Heart right ventricle (tissue), 16 donors: ENCODE results near the gene PXDN. TPM values are rescaled to one million over a fixed set of nuclear protein-coding genes. Genes with fewer than 3 reads are reported as not detected.
A peak's percentile ranks its signal among the peaks of the same experiment; 100 is the strongest.

Experiments
- ATAC-seq, 8 donors: fragments of 200-7000 bp; cut with Tn5 transposase; one replicate each; pipeline ENCODE4 v1.9.1; 2020; ENCODE audit warnings: mild to moderate bottlenecking in 8 of 8, moderate library complexity in 8 of 8, moderate number of reproducible peaks in 1 of 8
- DNase-seq, 2 donors: peaks; one replicate each; pipeline ENCODE4 v3.0.0-alpha.2; 2020
- H3K27ac ChIP-seq, 10 donors: fragments of 200-600 bp; sonication (generic) in 2 of 10; one replicate each; pipeline versions ENCODE4 v1.5.0 to v1.8.0; 2020 to 2022; ENCODE audit warnings: mild to moderate bottlenecking in 3 of 10
- H3K27me3 ChIP-seq, 7 donors: fragments of 200-600 bp; one replicate each; pipeline ENCODE4 v1.8.0; 2021 to 2022; ENCODE audit warnings: mild to moderate bottlenecking in 2 of 7
- H3K36me3 ChIP-seq, 9 donors: fragments of 200-600 bp; sonication (generic) in 1 of 9; one replicate each; pipeline versions ENCODE4 v1.5.0 to v1.8.0; 2020 to 2022; ENCODE audit warnings: mild to moderate bottlenecking in 2 of 9
- H3K4me1 ChIP-seq, 9 donors: fragments of 200-600 bp; sonication (generic) in 1 of 9; one replicate each; pipeline versions ENCODE4 v1.5.0 to v1.8.0; 2020 to 2022; ENCODE audit warnings: mild to moderate bottlenecking in 4 of 9
- H3K4me3 ChIP-seq, 10 donors: fragments of 200-600 bp; sonication (generic) in 2 of 10; one replicate each; pipeline versions ENCODE4 v1.5.0 to v1.8.0; 2020 to 2022; ENCODE audit warnings: mild to moderate bottlenecking in 7 of 10, moderate library complexity in 2 of 10
- H3K9me3 ChIP-seq, 11 donors: fragments of 200-600 bp in 10 of 11; sonication (generic) in 2 of 11; one replicate each; pipeline versions ENCODE4 v1.5.0 to v1.8.0; 2013 to 2022; ENCODE audit warnings: mild to moderate bottlenecking in 2 of 11, control low read depth in 1 of 11, moderate library complexity in 1 of 11
- CTCF ChIP-seq, 9 donors: fragments of 200-600 bp; sonication (generic) in 2 of 9; IDR thresholded peaks; one replicate each; pipeline versions ENCODE4 v1.5.0 to v1.8.0; 2021 to 2022; ENCODE audit warnings: antibody characterized with exemption in 9 of 9, mild to moderate bottlenecking in 5 of 9, moderate library complexity in 1 of 9
- WGBS, 2 donors: extraction: QIAGEN DNeasy Blood & Tissue Kit; methylation state at CpG; one replicate each; pipeline ENCODE4 v1.1.7; 2013; ENCODE audit warnings: inconsistent platforms in 1 of 2; 5-methylcytosine and 5-hydroxymethylcytosine counted together
- intact Hi-C, 10 donors: fragments of 100-400 bp; cut with DNase I; formaldehyde crosslinking; loops; one replicate each; pipeline versions ENCODE4 v1.11.1 to v1.14.2; 2022
- polyA plus RNA-seq, 2 donors: library from polyadenylated mRNA; stranded (reverse); fragments of 200-250 nt; gene quantifications; one replicate each; pipeline ENCODE4 v1.2.3, GENCODE V29; 2013
- total RNA-seq, 10 donors: library from RNA; stranded (reverse); fragmentation: NEBNext Ultra II Directional in 3 of 10; extraction: Animal tissue kit (Norgen Biotek cat#: 25700) in 3 of 10; gene quantifications; one replicate each; pipeline versions ENCODE4 v1.2.1 to v1.2.4, GENCODE V29; 2021 to 2023
- donor health status: Arrhythmogenic right ventricular cardiomyopathy.
- donor health status: ischemic (EF 13 %, LVEDD 7.1; RV severe dilation, severe dysfunction).
- donor health status: healthy with polysubstance abuse.
- donor health status: DM: no; HTN: yes; CAD: no.
- donor health status: DM: no; HTN: no; CAD: no.
- donor health status: ischemic (EF 25% LVEDD 6.9; RV normal size, moderate dysfunction).
- donor health status: ischemic (EF 25% LVEDD 5.7; RV mildly dilated, moderate dysfunction).
- donor health status: healthy.
- donor health status: DM: yes; HTN: yes; CAD: no.
- donor health status: Ischemic cardiomyopathy.
- donor health status: ischemic (EF 35%, LVEDD 5.7; RV mildly dilated, moderate dysfunction).
- donor health status: nonischemic (EF 11% LVEDD 7.7; RV severe dilation, severe dysfunction).
- donor health status: DM: yes; HTN: yes; CAD: no.
- donor health status: PGD.
- donor health status: ischemic (EF 29% LVEDD 5.4; RV normal size, mild dysfunction).
- donor health status: nonischemic (EF 23%, LVEDD 6.1; RV moderate dilation, normal function).

Gene PXDN
- total and polyA plus RNA-seq, 12 donors, result 7.8 to 65.0 (median 18.9) TPM

- 0 to 1% methylated on average over 26 to 33 of the region's 33 CpGs for WGBS, 2 donors
- H3K4me3 ChIP-seq, result peak overlapping the region; percentile 57 to 87 (median 74)
- DNase-seq, result peak in 1 of 2 donors; percentile 39
These were observed 217 bp downstream of the PXDN start for GRCh38 chr2:1744151-1744445.

DNA sequence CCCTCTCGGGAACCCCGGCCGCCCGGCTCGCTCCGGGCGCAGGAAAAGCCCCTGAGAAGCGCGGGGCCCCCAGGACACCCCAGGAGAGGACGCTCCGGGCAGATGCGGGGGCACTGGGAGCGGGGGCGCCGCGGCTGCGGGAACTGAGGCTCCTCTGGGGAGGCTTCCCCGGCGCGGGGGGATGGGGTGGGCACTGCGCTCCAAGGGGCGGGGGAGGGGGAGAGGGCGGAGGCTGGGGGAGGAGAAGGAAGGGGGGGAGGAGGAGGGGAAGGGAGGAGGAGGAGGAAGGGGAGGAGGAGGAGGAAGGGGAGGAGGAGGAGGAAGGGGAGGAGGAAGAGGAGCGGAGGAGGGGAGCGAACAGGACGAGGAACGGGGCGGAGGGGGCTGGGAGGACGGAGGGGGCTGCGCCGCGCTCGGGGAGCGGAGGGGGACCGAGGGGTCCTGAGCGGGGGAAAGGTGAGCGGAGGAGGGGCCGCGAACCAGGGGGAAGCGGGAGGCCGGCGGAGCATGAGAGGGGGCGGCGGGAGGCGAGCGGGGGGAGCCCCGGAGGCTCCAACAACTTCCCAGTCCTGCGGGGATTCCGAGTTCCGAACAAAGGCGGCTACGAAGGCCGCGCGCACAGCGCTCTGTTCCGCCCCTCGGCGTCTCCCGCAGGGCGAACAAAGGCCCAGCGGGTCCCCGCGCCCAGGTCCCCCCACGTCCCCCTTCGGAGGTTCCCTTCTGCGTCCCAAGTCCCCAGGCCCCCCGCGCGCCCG, 742 bp downstream of the PXDN start:
- Histone ChIP-seq H3K4me1 (peaks cover 0 to 61% (median 47%) of the 10 kb centered on the region in 9 donors), H3K27me3 (peaks cover 0 to 43% (median 11%) of the 10 kb centered on the region in 7 donors), H3K36me3 (peaks cover 0 to 6% (median 0%) of the 10 kb centered on the region in 9 donors), H3K27ac (peak overlapping the region; percentile 81 to 97 (median 91)), H3K4me3 (peak overlapping the region; percentile 57 to 87 (median 74)), H3K9me3 (peaks cover 0 to 4% (median 0%) of the 10 kb centered on the region in 11 donors)
- ATAC-seq (peak; percentile 10 to 38 (median 18)), DNase-seq (peak; percentile 45 to 56)
- intact Hi-C loops, result loop anchor here in 9 of 10 donors (1.0 to 10.0 kb wide), 11 partner anchors 27 to 153 kb away; no protein-coding TSS in a partner anchor
- 1% methylated on average over 33 to 69 of the region's 71 CpGs for WGBS, 2 donors
- no peak for TF ChIP-seq CTCF (IDR thresholded peaks at IDR 0.05)

More at GRCh38 chr2:1744151-1744445, 217 bp downstream of the PXDN start:
- Histone ChIP-seq H3K27me3 (peaks cover 0 to 43% (median 11%) of the 10 kb centered on the region in 7 donors), H3K27ac (peak overlapping the region; percentile 81 to 97 (median 90)), H3K36me3 (peaks cover 0 to 6% (median 0%) of the 10 kb centered on the region in 9 donors), H3K9me3 (peaks cover 0 to 4% (median 0%) of the 10 kb centered on the region in 11 donors), H3K4me1 (peaks cover 0 to 60% (median 42%) of the 10 kb centered on the region in 9 donors)
- TF ChIP-seq CTCF (IDR thresholded peaks at IDR 0.05), result no peak
- ATAC-seq, result peak in 5 of 8 donors; percentile 1 to 31 (median 10)
- intact Hi-C loops, result loop anchor here in 7 of 10 donors (2.0 to 10.0 kb wide), 7 partner anchors 37 to 152 kb away; no protein-coding TSS in a partner anchor

- H3K27ac ChIP-seq, result peak overlapping the region; percentile 81 to 97 (median 91)
- DNase-seq, result peak; percentile 77 to 78
- intact Hi-C loops, result loop anchor here in 8 of 10 donors (1.0 to 10.0 kb wide), 10 partner anchors 26 to 152 kb away; no protein-coding TSS in a partner anchor
- TF ChIP-seq CTCF (IDR thresholded peaks at IDR 0.05), result peak; percentile 23 to 73 (median 48)
- peaks cover 0 to 65% (median 47%) of the 10 kb centered on the region in 9 donors for H3K4me1 ChIP-seq
- peak; percentile 44 to 78 (median 68) for ATAC-seq
- H3K9me3 ChIP-seq, result peaks cover 0 to 4% (median 0%) of the 10 kb centered on the region in 11 donors
- peaks cover 0 to 6% (median 0%) of the 10 kb centered on the region in 9 donors for H3K36me3 ChIP-seq
- H3K4me3 ChIP-seq, result peak overlapping the region; percentile 23 to 87 (median 74)
- WGBS, 2 donors, result 1 to 3% methylated on average over 50 to 54 of the region's 54 CpGs
- H3K27me3 ChIP-seq, result peaks cover 0 to 43% (median 11%) of the 10 kb centered on the region in 7 donors
These were observed 1.5 kb downstream of the PXDN start for GRCh38 chr2:1742681-1743395.

GRCh38 chr2:1742301-1742680, 2.0 kb downstream of the PXDN start:
- peaks cover 0 to 70% (median 47%) of the 10 kb centered on the region in 9 donors for H3K4me1 ChIP-seq
- intact Hi-C loops, result loop anchor here in 8 of 10 donors (2.0 to 10.0 kb wide), 9 partner anchors 25 to 151 kb away; no protein-coding TSS in a partner anchor
- peaks cover 0 to 6% (median 0%) of the 10 kb centered on the region in 9 donors for H3K36me3 ChIP-seq
- H3K27ac ChIP-seq, result peak overlapping the region in 9 of 10 donors; percentile 81 to 97 (median 91)
- 60 to 68% methylated on average over 13 of the region's 13 CpGs for WGBS, 2 donors
- DNase-seq (peak in 1 of 2 donors; percentile 2), ATAC-seq (no peak)
- peaks cover 0 to 4% (median 0%) of the 10 kb centered on the region in 11 donors for H3K9me3 ChIP-seq
- no peak for TF ChIP-seq CTCF (IDR thresholded peaks at IDR 0.05)
- H3K4me3 ChIP-seq, result peak overlapping the region in 8 of 10 donors; percentile 69 to 87 (median 75)
- peaks cover 0 to 43% (median 11%) of the 10 kb centered on the region in 7 donors for H3K27me3 ChIP-seq
